H9 (cell line): ENCODE measurements around the gene NUP37. TPM values are rescaled to one million over a fixed set of nuclear protein-coding genes. Genes with fewer than 3 reads are reported as not detected.

Experiments
- DNase-seq: peaks from one replicate; pipeline ENCODE4 v3.0.0-alpha.2; 2017
- H2AFZ ChIP-seq: one replicate; pipeline ENCODE4 v1.6.1; 2013; ENCODE audit warnings: mild to moderate bottlenecking, low read length, control low read depth, moderate library complexity
- H2AK5ac ChIP-seq: 2 replicates; pipeline ENCODE4 v1.6.1; 2013; ENCODE audit warnings: low read length, control low read depth, mixed read lengths; ENCODE audit not compliant: insufficient read length
- H2BK120ac ChIP-seq: one replicate; pipeline ENCODE4 v1.6.1; 2013; ENCODE audit warnings: low read depth, mild to moderate bottlenecking, low read length, control low read depth, inconsistent platforms; ENCODE audit not compliant: poor library complexity, severe bottlenecking
- H2BK12ac ChIP-seq: 2 replicates; pipeline ENCODE4 v1.6.1; 2013; ENCODE audit warnings: low read length, control low read depth, mixed read lengths, low read depth; ENCODE audit not compliant: insufficient read length
- H2BK15ac ChIP-seq: 2 replicates; pipeline ENCODE4 v1.6.1; 2013; ENCODE audit warnings: low read depth, low read length, control low read depth
- H2BK20ac ChIP-seq: one replicate; pipeline ENCODE4 v1.6.1; 2013; ENCODE audit warnings: low read depth, mild to moderate bottlenecking, low read length, control low read depth, inconsistent platforms; ENCODE audit not compliant: poor library complexity, severe bottlenecking
- H2BK5ac ChIP-seq: 2 replicates; pipeline ENCODE4 v1.6.1; 2013; ENCODE audit warnings: low read length, control low read depth, mixed read lengths; ENCODE audit not compliant: insufficient read length
- H3K14ac ChIP-seq: 2 replicates; pipeline ENCODE4 v1.6.1; 2013; ENCODE audit warnings: low read length, control low read depth; ENCODE audit not compliant: insufficient read depth
- H3K18ac ChIP-seq: 2 replicates; pipeline ENCODE4 v1.6.1; 2013; ENCODE audit warnings: low read depth, mild to moderate bottlenecking, mixed read lengths, low read length, control low read depth; ENCODE audit not compliant: insufficient read length
- H3K23ac ChIP-seq: 2 replicates; pipeline ENCODE4 v1.6.1; 2013; ENCODE audit warnings: low read length, control low read depth, mixed read lengths, low read depth; ENCODE audit not compliant: insufficient read length
- H3K23me2 ChIP-seq: 2 replicates; pipeline ENCODE4 v1.6.1; 2013; ENCODE audit warnings: low read depth, mild to moderate bottlenecking, mixed read lengths, low read length, control low read depth; ENCODE audit not compliant: insufficient read length, poor library complexity, severe bottlenecking
- H3K27ac ChIP-seq: 2 replicates; pipeline ENCODE4 v1.5.1; 2013; ENCODE audit warnings: low read length, control low read depth, mixed read lengths, low read depth; ENCODE audit not compliant: insufficient read length
- H3K27me3 ChIP-seq: 2 replicates; pipeline ENCODE4 v1.6.1; 2013; ENCODE audit warnings: low read length, control low read depth, inconsistent platforms; ENCODE audit not compliant: insufficient read depth
- H3K4ac ChIP-seq: 2 replicates; pipeline ENCODE4 v1.6.1; 2013; ENCODE audit warnings: low read depth, mild to moderate bottlenecking, control low read depth, inconsistent platforms, low read length, moderate library complexity
- H3K4me1 ChIP-seq: 2 replicates; pipeline ENCODE4 v1.6.1; 2013; ENCODE audit warnings: low read length, control low read depth, inconsistent platforms; ENCODE audit not compliant: insufficient read depth
- H3K4me2 ChIP-seq: 2 replicates; pipeline ENCODE4 v1.6.1; 2013; ENCODE audit warnings: low read length, control low read depth, mixed read lengths; ENCODE audit not compliant: insufficient read length, insufficient read depth
- H3K56ac ChIP-seq: 2 replicates; pipeline ENCODE4 v1.6.1; 2013; ENCODE audit warnings: low read depth, mild to moderate bottlenecking, mixed read lengths, low read length, control low read depth; ENCODE audit not compliant: insufficient read length
- H3K79me1 ChIP-seq: 2 replicates; pipeline ENCODE4 v1.6.1; 2013; ENCODE audit warnings: low read depth, mild to moderate bottlenecking, moderate library complexity, low read length, control low read depth, inconsistent platforms; ENCODE audit not compliant: insufficient read depth, poor library complexity, severe bottlenecking
- H3K79me2 ChIP-seq: 2 replicates; pipeline ENCODE4 v1.6.1; 2013; ENCODE audit warnings: low read length, control low read depth, inconsistent platforms; ENCODE audit not compliant: insufficient read depth
- H3K9ac ChIP-seq: 2 replicates; pipeline ENCODE4 v1.6.1; 2013; ENCODE audit warnings: low read length, control low read depth, mixed read lengths; ENCODE audit not compliant: insufficient read length; ENCODE audit errors: extremely low read depth
- H3K9me3 ChIP-seq: one replicate; pipeline ENCODE4 v1.6.1; 2013; ENCODE audit warnings: low read depth, low read length, inconsistent platforms; ENCODE audit not compliant: control insufficient read depth
- H3T11ph ChIP-seq: one replicate; pipeline ENCODE4 v1.6.1; 2013; ENCODE audit warnings: mild to moderate bottlenecking, low read length, control low read depth, inconsistent platforms
- H4K20me1 ChIP-seq: one replicate; pipeline ENCODE4 v1.6.1; 2013; ENCODE audit not compliant: control insufficient read depth, insufficient read length, insufficient read depth
- H4K5ac ChIP-seq: 2 replicates; pipeline ENCODE4 v1.6.1; 2013; ENCODE audit warnings: low read depth, mild to moderate bottlenecking, mixed read lengths, low read length, control low read depth; ENCODE audit not compliant: insufficient read length
- H4K8ac ChIP-seq: replicated peaks from 2 replicates; pipeline ENCODE4 v1.6.1; 2013; ENCODE audit warnings: low read length, control low read depth, mixed read lengths, low read depth; ENCODE audit not compliant: insufficient read length
- H4K91ac ChIP-seq: 2 replicates; pipeline ENCODE4 v1.6.1; 2013; ENCODE audit warnings: low read depth, mild to moderate bottlenecking, moderate library complexity, mixed read lengths, low read length, control low read depth; ENCODE audit not compliant: insufficient read length
- H3K27ac Mint-ChIP-seq, 3 experiments: 2 replicates in 2 of 3; 3 replicates in 1 of 3; pipeline ENCODE4 v1.8.0; 2020 to 2021; ENCODE audit warnings: mixed read lengths in 3 of 3, mild to moderate bottlenecking in 1 of 3, moderate library complexity in 1 of 3
- H3K27me3 Mint-ChIP-seq: 2 replicates; pipeline ENCODE4 v1.8.0; 2021; ENCODE audit warnings: low read depth, mild to moderate bottlenecking, moderate library complexity, mixed read lengths
- H3K36me3 Mint-ChIP-seq, 3 experiments: 2 replicates in 2 of 3; 3 replicates in 1 of 3; pipeline ENCODE4 v1.8.0; 2020 to 2021; ENCODE audit warnings: low read depth in 3 of 3, mixed read lengths in 3 of 3; ENCODE audit not compliant: insufficient read depth in 1 of 3
- H3K4me1 Mint-ChIP-seq, 2 experiments: 2 replicates each; pipeline ENCODE4 v1.8.0; 2020; ENCODE audit warnings: mixed read lengths in 2 of 2
- H3K4me3 Mint-ChIP-seq, 2 experiments: 2 replicates in 1 of 2; 3 replicates in 1 of 2; pipeline ENCODE4 v1.8.0; 2020 to 2021; ENCODE audit warnings: mild to moderate bottlenecking in 2 of 2, mixed read lengths in 2 of 2, moderate library complexity in 1 of 2
- H3K9me3 Mint-ChIP-seq, 2 experiments: 2 replicates in 1 of 2; 3 replicates in 1 of 2; pipeline ENCODE4 v1.8.0; 2020; ENCODE audit warnings: mild to moderate bottlenecking in 2 of 2, mixed read lengths in 2 of 2, moderate library complexity in 1 of 2
- CTCF ChIP-seq: fragments of 200-600 bp; sonication (generic); conservative IDR thresholded peaks from 3 replicates; pipeline ENCODE4 v1.8.0; 2021; ENCODE audit warnings: antibody characterized with exemption, mild to moderate bottlenecking
- WGBS: extraction: QIAGEN DNeasy Blood & Tissue Kit; methylation state at CpG from one replicate; pipeline ENCODE4 v1.1.7; 2013; ENCODE audit warnings: missing lambda C conversion rate, low lambda C conversion rate, mixed read lengths; ENCODE audit not compliant: insufficient read length; ENCODE audit errors: extremely low coverage; 5-methylcytosine and 5-hydroxymethylcytosine counted together
- total RNA-seq: library from RNA; stranded (reverse); gene quantifications from 2 replicates; pipeline ENCODE4 v1.2.1, GENCODE V29; 2021

NUP37 gene
- total RNA-seq, 1 experiment from 2014 or later = 62.5 TPM

GRCh38 chr12:102118874-102119273 lies 1.0 kb downstream of the NUP37 start:
- no peak overlapping the region for H3K4ac ChIP-seq
- no peak overlapping the region for H3K18ac ChIP-seq
- H3K27ac Mint-ChIP-seq = no peak overlapping the region
- H3K27me3 ChIP-seq = no peaks in the 10 kb centered on the region
- H2BK120ac ChIP-seq = no peak overlapping the region
- no peak overlapping the region for H2BK15ac ChIP-seq
- no peak overlapping the region for H4K5ac ChIP-seq
- peaks cover 15% of the 10 kb centered on the region; the same call in 1 of the 2 replicates for H3K79me2 ChIP-seq
- H2AFZ ChIP-seq = no peak overlapping the region
- no peak overlapping the region for H3T11ph ChIP-seq
- no peak overlapping the region for H3K56ac ChIP-seq
- H3K9ac ChIP-seq = peak overlapping the region; percentile 97
- no peak overlapping the region for H2BK12ac ChIP-seq
- WGBS = no CpG with 5 or more reads among the region's 2 CpGs
- peak overlapping the region; percentile 89 to 90 for H3K4me3 Mint-ChIP-seq
- H3K27me3 Mint-ChIP-seq = no peaks in the 10 kb centered on the region
- H4K91ac ChIP-seq = no peak overlapping the region
- no peak overlapping the region for H2BK20ac ChIP-seq
- H3K23me2 ChIP-seq = peaks cover 10% of the 10 kb centered on the region
- no peak overlapping the region for H4K8ac ChIP-seq
- peak overlapping the region; percentile 93 for H3K4me2 ChIP-seq
- H3K14ac ChIP-seq = no peak overlapping the region
- no peak for TF ChIP-seq CTCF
- peaks cover 4 to 24% (median 22%) of the 10 kb centered on the region in 3 experiments; a peak in 5 of 7 replicates for H3K36me3 Mint-ChIP-seq
- H4K20me1 ChIP-seq = no peaks in the 10 kb centered on the region
- H3K27ac ChIP-seq = no peak overlapping the region
- H2BK5ac ChIP-seq = no peak overlapping the region
- no peaks in the 10 kb centered on the region for H3K9me3 Mint-ChIP-seq
- no peaks in the 10 kb centered on the region for H3K4me1 ChIP-seq
- no peak overlapping the region for H2AK5ac ChIP-seq
- H3K9me3 ChIP-seq = no peaks in the 10 kb centered on the region
- peaks cover 18% of the 10 kb centered on the region in 2 experiments for H3K4me1 Mint-ChIP-seq
- H3K23ac ChIP-seq = no peak overlapping the region
- no peaks in the 10 kb centered on the region for H3K79me1 ChIP-seq
- DNase-seq = no peak
